Liver (tissue), 3 donors: ENCODE results near the gene HCK.

ENCODE experiments used
- CTCF ChIP-seq: fragments of 150-350 bp; IDR thresholded peaks from 2 replicates; pipeline ENCODE4 v1.5.1; 2017; ENCODE audit warnings: improper control_type of control experiment, low read depth, low read length; ENCODE audit not compliant: missing input control
- FOXA1 ChIP-seq: IDR thresholded peaks from 2 replicates; pipeline ENCODE4 v1.6.1; 2016; ENCODE audit warnings: antibody characterized with exemption
- GABPA ChIP-seq, 2 donors: IDR thresholded peaks in 1 of 2; conservative IDR thresholded peaks in 1 of 2; 2 replicates each; pipeline ENCODE4 v1.6.1; 2016; ENCODE audit warnings: antibody characterized with exemption in 2 of 2, mild to moderate bottlenecking in 1 of 2, moderate library complexity in 1 of 2
- HNF4A ChIP-seq, 2 donors: conservative IDR thresholded peaks; 2 replicates each; pipeline ENCODE4 v1.6.1; 2016; ENCODE audit warnings: antibody characterized with exemption in 2 of 2, mild to moderate bottlenecking in 2 of 2
- HNF4G ChIP-seq: IDR thresholded peaks from 2 replicates; pipeline ENCODE4 v1.6.1; 2016; ENCODE audit warnings: antibody characterized with exemption
- JUND ChIP-seq, 2 donors: IDR thresholded peaks; 2 replicates each; pipeline ENCODE4 v1.6.1; 2016; ENCODE audit warnings: antibody characterized with exemption in 2 of 2
- RAD21 ChIP-seq, 2 donors: IDR thresholded peaks; 2 replicates each; pipeline ENCODE4 v1.6.1; 2016; ENCODE audit warnings: antibody characterized with exemption in 2 of 2, mild to moderate bottlenecking in 2 of 2
- REST ChIP-seq: IDR thresholded peaks from 2 replicates; pipeline ENCODE4 v1.6.1; 2016; ENCODE audit warnings: antibody characterized with exemption, mild to moderate bottlenecking
- SP1 ChIP-seq: IDR thresholded peaks from 2 replicates; pipeline ENCODE4 v1.6.1; 2018; ENCODE audit warnings: antibody characterized with exemption, mild to moderate bottlenecking
- TAF1 ChIP-seq: conservative IDR thresholded peaks from 2 replicates; pipeline ENCODE4 v1.6.1; 2016; ENCODE audit warnings: antibody characterized with exemption, mild to moderate bottlenecking
- YY1 ChIP-seq: IDR thresholded peaks from 2 replicates; pipeline ENCODE4 v1.6.1; 2016; ENCODE audit warnings: antibody characterized with exemption, mild to moderate bottlenecking
- ZBTB33 ChIP-seq: IDR thresholded peaks from 2 replicates; pipeline ENCODE4 v1.6.1; 2016; ENCODE audit warnings: antibody characterized with exemption
- TF ChIP-seq, protein P1 (sequence below): IDR thresholded peaks from 2 replicates; pipeline ENCODE4 v1.6.1; 2016; ENCODE audit warnings: antibody characterized with exemption
- donor health status: healthy.
- donor health status: healthy.

DNA sequence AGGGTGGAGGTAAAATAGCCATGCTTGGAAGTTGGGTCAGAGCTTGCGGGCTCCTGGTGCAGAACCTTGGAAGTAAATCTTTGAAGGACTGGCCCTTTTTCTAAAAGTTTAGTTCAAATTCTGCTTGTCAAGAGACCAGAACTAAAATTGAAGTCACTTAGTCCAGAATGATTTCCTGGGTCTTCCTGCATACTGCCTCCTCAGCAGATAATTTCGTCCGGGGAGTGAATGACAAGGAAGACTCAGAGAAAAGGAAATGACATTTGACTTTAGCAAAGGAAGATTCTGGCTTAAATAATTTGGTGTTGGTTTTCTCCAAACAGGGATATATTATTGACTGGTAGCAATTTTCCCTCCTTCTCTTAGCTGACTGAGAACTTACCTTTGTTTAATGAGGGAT, 58.7 kb downstream of the HCK start:
- TF ChIP-seq JUND (IDR thresholded peaks at IDR 0.05) (no peak), CTCF (no peak), ZBTB33 (no peak), TAF1 (no peak), GABPA (IDR thresholded peaks at IDR 0.05 in 1 of 2, conservative IDR thresholded peaks at IDR 0.05 in 1 of 2) (no peak), HNF4A (conservative IDR thresholded peaks at IDR 0.05) (no peak), HNF4G (no peak), REST (no peak), SP1 (no peak), FOXA1 (no peak), YY1 (no peak), RAD21 (IDR thresholded peaks at IDR 0.05) (no peak)
- TF ChIP-seq, protein P1, sequence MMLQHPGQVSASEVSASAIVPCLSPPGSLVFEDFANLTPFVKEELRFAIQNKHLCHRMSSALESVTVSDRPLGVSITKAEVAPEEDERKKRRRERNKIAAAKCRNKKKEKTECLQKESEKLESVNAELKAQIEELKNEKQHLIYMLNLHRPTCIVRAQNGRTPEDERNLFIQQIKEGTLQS, result no peak
